ENCODE measurements around the gene TESK2.
"Not testable (repeated sequence)": the region's sequence is repeated elsewhere in the genome, so short reads cannot be mapped to it uniquely, and the experiment has no call there.

Gene TESK2

DNA sequence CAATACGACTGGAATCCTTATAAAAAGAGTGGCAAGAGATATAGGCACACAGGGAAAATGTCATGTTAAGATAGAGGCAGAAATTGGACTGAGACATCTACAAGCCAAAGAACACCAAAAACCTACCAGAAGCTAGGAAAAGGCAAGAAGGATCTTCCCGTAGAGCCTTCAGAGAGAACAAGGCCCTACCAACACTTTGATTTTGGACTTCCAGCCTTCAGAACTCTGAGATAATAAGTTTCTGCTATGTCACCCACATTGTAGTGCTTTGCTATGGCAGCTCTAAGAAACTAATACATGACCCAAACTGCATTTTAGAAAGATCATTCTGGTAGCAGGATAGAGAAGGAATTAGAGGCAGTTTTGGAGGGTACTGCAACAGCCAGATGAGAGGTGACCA, 126.7 kb downstream of the TESK2 start:
- no peak overlapping the region for H3K27ac ChIP-seq
- H3K9ac ChIP-seq = no peak overlapping the region
- TF ChIP-seq, protein P1, sequence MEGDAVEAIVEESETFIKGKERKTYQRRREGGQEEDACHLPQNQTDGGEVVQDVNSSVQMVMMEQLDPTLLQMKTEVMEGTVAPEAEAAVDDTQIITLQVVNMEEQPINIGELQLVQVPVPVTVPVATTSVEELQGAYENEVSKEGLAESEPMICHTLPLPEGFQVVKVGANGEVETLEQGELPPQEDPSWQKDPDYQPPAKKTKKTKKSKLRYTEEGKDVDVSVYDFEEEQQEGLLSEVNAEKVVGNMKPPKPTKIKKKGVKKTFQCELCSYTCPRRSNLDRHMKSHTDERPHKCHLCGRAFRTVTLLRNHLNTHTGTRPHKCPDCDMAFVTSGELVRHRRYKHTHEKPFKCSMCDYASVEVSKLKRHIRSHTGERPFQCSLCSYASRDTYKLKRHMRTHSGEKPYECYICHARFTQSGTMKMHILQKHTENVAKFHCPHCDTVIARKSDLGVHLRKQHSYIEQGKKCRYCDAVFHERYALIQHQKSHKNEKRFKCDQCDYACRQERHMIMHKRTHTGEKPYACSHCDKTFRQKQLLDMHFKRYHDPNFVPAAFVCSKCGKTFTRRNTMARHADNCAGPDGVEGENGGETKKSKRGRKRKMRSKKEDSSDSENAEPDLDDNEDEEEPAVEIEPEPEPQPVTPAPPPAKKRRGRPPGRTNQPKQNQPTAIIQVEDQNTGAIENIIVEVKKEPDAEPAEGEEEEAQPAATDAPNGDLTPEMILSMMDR (IDR thresholded peaks at IDR 0.05) = no peak
- no peak overlapping the region for H3K4me3 ChIP-seq (ENCODE audit: low read depth, low read length)
- H2AFZ ChIP-seq = no peak overlapping the region
- H3K79me2 ChIP-seq = no peaks in the 10 kb centered on the region
- H3K9me3 ChIP-seq (ENCODE audit: control insufficient read depth, low read length) = no peaks in the 10 kb centered on the region
- H3K36me3 ChIP-seq (ENCODE audit: control insufficient read depth, insufficient read depth, low read length) = no peaks in the 10 kb centered on the region
- peaks cover 9% of the 10 kb centered on the region for H3K4me1 ChIP-seq
- no peaks in the 10 kb centered on the region for H3K27me3 ChIP-seq (ENCODE audit: control insufficient read depth, insufficient read depth, low read length)
- H3K4me2 ChIP-seq (ENCODE audit: low read length) = no peak overlapping the region

DNA sequence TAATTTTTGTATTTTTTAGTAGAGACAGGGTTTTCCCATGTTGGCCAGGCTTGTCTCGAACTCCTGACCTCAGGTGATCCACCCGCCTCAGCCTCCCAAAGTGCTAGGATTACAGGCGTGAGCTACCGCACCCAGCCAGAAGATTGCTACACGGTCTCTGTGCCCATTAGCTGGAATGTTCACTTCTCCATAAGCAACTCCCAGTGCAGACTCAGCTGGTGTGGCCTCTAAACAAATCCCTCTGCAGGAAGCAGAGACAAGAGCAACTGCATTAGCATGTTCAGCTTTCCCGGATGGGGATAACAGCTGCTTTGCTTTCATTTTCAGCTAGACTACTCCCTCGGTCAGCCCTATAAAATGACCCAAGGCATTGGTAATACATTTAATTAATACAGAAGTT, 130.0 kb downstream of the TESK2 start:
- peak overlapping the region; percentile 61 for H2AFZ ChIP-seq
- H3K4me3 ChIP-seq (ENCODE audit: low read depth, low read length) = not testable (repeated sequence)

DNA sequence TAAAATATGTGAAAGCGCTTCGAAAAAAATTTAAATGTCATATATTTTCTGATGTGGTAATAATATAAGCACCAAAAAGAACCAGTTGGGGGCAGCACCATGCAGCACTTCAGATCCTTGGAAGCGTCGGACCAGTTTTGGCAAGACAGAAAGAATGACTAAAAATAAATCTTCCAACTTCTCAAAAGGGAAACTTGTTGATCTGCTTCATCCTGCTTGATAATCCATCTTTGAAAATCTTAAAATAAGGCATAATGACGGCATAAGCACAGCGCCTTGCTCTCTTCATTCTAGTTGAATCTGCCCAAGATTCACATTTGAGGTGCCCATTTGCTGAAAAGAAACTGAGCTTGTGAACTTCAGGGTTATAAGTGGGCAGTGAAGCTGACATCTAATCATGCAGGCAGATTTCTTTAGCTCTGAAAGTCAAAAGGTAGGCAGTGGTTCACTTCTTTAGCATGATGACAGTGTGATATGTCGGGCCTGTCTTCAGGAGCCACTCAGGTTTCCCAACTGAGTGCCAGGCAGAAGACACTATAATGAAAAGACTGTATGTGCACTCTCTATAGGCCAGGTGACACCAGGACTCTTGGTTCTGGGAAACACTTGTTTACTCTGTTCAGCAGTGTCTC, 131.0 kb downstream of the TESK2 start:
- Histone ChIP-seq H3K79me2 (no peaks in the 10 kb centered on the region), H2AFZ (peak overlapping the region; percentile 61), H3K36me3 (ENCODE audit: control insufficient read depth, insufficient read depth, low read length) (no peaks in the 10 kb centered on the region), H3K4me2 (ENCODE audit: low read length) (peak overlapping the region; percentile 45), H3K9ac (no peak overlapping the region), H3K4me1 (peaks cover 9% of the 10 kb centered on the region), H3K9me3 (ENCODE audit: control insufficient read depth, low read length) (no peaks in the 10 kb centered on the region), H3K27me3 (ENCODE audit: control insufficient read depth, insufficient read depth, low read length) (no peaks in the 10 kb centered on the region), H3K4me3 (ENCODE audit: low read depth, low read length) (peak overlapping the region; percentile 6), H3K27ac (peak overlapping the region; percentile 51)
- TF ChIP-seq, protein P1 (IDR thresholded peaks at IDR 0.05) = peak; percentile 63

More for the DNA sequence above, 130.0 kb downstream of the TESK2 start:
- H3K4me1 ChIP-seq; H3K27me3 ChIP-seq (ENCODE audit: control insufficient read depth, insufficient read depth, low read length); H3K4me2 ChIP-seq (ENCODE audit: low read length); H3K9ac ChIP-seq; H3K36me3 ChIP-seq (ENCODE audit: control insufficient read depth, insufficient read depth, low read length); H3K9me3 ChIP-seq (ENCODE audit: control insufficient read depth, low read length); H3K79me2 ChIP-seq: not testable (repeated sequence)
- peak overlapping the region; percentile 29 for H3K27ac ChIP-seq

DNA sequence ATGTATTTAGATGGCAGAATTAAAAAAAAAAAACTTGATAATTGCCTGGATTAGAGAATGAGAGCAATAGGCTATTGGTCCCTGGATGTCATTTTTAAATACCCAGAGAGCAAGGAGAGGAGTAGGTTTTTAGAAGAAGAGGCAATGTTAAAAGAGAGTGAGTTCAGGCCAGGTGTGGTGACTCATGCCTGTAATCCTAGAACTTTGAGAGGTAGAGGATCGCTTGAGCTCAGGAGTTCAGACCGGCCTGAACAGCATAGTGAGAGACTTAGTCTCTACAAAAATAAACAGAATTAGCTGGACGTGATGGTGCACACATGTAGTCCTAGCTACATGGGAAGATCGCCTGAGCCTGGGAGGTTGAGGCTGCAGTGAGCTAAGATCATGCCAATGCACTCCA, 134.8 kb downstream of the TESK2 start:
- Histone ChIP-seq H3K4me1 (peaks cover 9% of the 10 kb centered on the region), H3K9ac (no peak overlapping the region), H3K4me2 (ENCODE audit: low read length) (no peak overlapping the region), H3K27me3 (ENCODE audit: control insufficient read depth, insufficient read depth, low read length) (no peaks in the 10 kb centered on the region), H3K27ac (no peak overlapping the region), H3K9me3 (ENCODE audit: control insufficient read depth, low read length) (no peaks in the 10 kb centered on the region), H3K79me2 (no peaks in the 10 kb centered on the region), H3K4me3 (ENCODE audit: low read depth, low read length) (no peak overlapping the region), H2AFZ (no peak overlapping the region), H3K36me3 (ENCODE audit: control insufficient read depth, insufficient read depth, low read length) (no peaks in the 10 kb centered on the region)
- TF ChIP-seq, protein P1 (IDR thresholded peaks at IDR 0.05) = no peak

DNA sequence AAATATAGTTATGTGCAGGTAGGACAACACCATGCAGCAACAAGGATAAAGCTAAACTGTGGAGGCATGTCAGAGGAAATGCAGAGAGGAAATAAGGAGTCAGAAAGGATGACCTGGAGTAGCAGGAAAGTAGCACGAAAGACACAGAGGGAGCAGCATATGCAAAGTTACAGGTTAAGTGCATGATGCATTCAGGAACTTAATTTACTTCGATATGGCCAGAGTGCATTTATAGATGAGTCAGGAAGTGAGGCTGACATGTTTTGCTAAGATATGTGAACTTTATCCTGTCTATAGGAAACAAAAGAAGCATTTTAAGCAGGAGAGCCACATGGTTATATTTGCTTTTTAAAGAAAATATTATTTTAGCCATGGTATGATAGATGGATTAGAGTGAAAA, 135.3 kb downstream of the TESK2 start:
- Histone ChIP-seq H2AFZ (no peak overlapping the region), H3K4me1 (peaks cover 9% of the 10 kb centered on the region), H3K9ac (no peak overlapping the region)

More for the DNA sequence above, 135.3 kb downstream of the TESK2 start:
- Histone ChIP-seq H3K4me3 (ENCODE audit: low read depth, low read length) (no peak overlapping the region), H3K79me2 (no peaks in the 10 kb centered on the region), H3K27me3 (ENCODE audit: control insufficient read depth, insufficient read depth, low read length) (no peaks in the 10 kb centered on the region), H3K27ac (no peak overlapping the region), H3K9me3 (ENCODE audit: control insufficient read depth, low read length) (no peaks in the 10 kb centered on the region), H3K4me2 (ENCODE audit: low read length) (no peak overlapping the region), H3K36me3 (ENCODE audit: control insufficient read depth, insufficient read depth, low read length) (no peaks in the 10 kb centered on the region)
- TF ChIP-seq, protein P1 (IDR thresholded peaks at IDR 0.05) = no peak
